ENCODE data around the gene PTAR1.

Gene PTAR1

DNA sequence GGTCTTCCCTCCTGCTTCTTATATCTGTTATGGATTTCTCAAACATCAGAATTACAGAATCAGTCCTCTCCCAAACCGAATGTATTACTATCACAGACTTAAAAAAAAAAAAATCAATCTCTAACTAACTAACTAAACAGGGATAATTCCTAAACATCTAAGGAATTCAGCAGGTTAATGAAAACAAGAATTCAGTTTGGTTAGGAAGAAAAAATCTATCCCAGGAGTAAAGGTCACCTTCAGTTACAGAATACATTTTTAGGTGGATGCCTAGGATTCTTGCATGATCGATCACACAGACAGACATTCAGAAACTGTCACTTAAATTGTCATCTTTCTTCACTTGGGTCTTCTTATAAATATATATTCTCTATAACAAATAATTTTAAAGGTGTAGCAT lies 11.5 kb downstream of the PTAR1 start:
- Histone ChIP-seq H3K27me3 (ENCODE audit: insufficient read depth, poor library complexity, severe bottlenecking) (no peaks in the 10 kb centered on the region), H3K4me3 (replicated peaks; ENCODE audit: insufficient read depth, low read length) (no peak overlapping the region), H3K27ac (replicated peaks) (no peak overlapping the region)
- no peak for DNase-seq (ENCODE audit: low read depth in 1 of 2, low spot score in 1 of 2)
- TF ChIP-seq CTCF (IDR thresholded peaks at IDR 0.05; ENCODE audit: insufficient read depth, low read length) (no peak), POLR2AphosphoS5 (IDR thresholded peaks at IDR 0.05; ENCODE audit: low read depth) (no peak), SPI1 (IDR thresholded peaks at IDR 0.05; ENCODE audit: borderline replicate concordance, low read depth) (no peak), GABPA (IDR thresholded peaks at IDR 0.05; ENCODE audit: low read depth) (no peak)
- TF ChIP-seq, protein P1, sequence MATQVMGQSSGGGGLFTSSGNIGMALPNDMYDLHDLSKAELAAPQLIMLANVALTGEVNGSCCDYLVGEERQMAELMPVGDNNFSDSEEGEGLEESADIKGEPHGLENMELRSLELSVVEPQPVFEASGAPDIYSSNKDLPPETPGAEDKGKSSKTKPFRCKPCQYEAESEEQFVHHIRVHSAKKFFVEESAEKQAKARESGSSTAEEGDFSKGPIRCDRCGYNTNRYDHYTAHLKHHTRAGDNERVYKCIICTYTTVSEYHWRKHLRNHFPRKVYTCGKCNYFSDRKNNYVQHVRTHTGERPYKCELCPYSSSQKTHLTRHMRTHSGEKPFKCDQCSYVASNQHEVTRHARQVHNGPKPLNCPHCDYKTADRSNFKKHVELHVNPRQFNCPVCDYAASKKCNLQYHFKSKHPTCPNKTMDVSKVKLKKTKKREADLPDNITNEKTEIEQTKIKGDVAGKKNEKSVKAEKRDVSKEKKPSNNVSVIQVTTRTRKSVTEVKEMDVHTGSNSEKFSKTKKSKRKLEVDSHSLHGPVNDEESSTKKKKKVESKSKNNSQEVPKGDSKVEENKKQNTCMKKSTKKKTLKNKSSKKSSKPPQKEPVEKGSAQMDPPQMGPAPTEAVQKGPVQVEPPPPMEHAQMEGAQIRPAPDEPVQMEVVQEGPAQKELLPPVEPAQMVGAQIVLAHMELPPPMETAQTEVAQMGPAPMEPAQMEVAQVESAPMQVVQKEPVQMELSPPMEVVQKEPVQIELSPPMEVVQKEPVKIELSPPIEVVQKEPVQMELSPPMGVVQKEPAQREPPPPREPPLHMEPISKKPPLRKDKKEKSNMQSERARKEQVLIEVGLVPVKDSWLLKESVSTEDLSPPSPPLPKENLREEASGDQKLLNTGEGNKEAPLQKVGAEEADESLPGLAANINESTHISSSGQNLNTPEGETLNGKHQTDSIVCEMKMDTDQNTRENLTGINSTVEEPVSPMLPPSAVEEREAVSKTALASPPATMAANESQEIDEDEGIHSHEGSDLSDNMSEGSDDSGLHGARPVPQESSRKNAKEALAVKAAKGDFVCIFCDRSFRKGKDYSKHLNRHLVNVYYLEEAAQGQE (IDR thresholded peaks at IDR 0.05; ENCODE audit: insufficient replicate concordance, low read depth), result no peak

DNA sequence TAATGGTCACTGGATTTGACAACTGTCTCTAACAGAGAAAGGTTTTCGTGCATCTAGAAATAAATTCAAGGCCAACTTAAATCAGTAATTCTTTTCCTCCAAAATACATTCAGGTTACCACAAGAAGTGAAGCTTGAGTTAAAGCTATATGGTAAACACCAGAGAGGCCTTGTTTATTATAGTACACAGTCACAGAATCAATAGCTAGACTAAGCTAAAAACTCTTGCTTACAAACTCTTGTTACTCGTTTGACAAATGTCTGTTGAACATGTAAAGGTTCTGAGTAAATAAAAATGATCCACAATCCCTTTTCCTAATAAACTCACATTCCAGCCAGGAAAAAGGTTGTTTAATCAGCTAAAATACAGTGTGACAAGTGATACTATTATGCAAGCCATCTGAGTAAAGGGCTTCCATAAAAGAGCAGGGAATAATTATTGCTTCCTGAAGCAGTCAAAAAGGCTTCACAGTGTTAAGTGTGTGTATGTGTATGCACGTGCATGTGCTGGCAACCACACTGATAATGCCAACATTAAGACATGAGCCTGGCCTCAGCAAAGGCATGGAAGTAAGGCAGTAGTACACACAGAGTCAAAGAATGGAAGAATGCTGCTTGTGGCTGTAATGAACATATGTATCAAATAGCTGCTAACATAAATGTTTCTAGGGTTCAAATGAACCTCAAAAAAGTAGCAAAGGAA lies 12.8 kb downstream of the PTAR1 start:
- no peak for DNase-seq (ENCODE audit: low read depth in 1 of 2, low spot score in 1 of 2)
- H3K4me3 ChIP-seq (replicated peaks; ENCODE audit: insufficient read depth, low read length), result no peak overlapping the region
- no peak for TF ChIP-seq POLR2AphosphoS5 (IDR thresholded peaks at IDR 0.05; ENCODE audit: low read depth)
- no peak for TF ChIP-seq CTCF (IDR thresholded peaks at IDR 0.05; ENCODE audit: insufficient read depth, low read length)
- TF ChIP-seq SPI1 (IDR thresholded peaks at IDR 0.05; ENCODE audit: borderline replicate concordance, low read depth), result no peak
- TF ChIP-seq, protein P1 (IDR thresholded peaks at IDR 0.05; ENCODE audit: insufficient replicate concordance, low read depth), result no peak
- no peak for TF ChIP-seq GABPA (IDR thresholded peaks at IDR 0.05; ENCODE audit: low read depth)
- no peaks in the 10 kb centered on the region for H3K27me3 ChIP-seq (ENCODE audit: insufficient read depth, poor library complexity, severe bottlenecking)
- peak overlapping the region; percentile 67 for H3K27ac ChIP-seq (replicated peaks)

GRCh38 chr9:69745716-69746437 lies 13.9 kb downstream of the PTAR1 start:
- TF ChIP-seq POLR2AphosphoS5 (IDR thresholded peaks at IDR 0.05; ENCODE audit: low read depth) (no peak), SPI1 (IDR thresholded peaks at IDR 0.05; ENCODE audit: borderline replicate concordance, low read depth) (no peak), GABPA (IDR thresholded peaks at IDR 0.05; ENCODE audit: low read depth) (no peak), CTCF (IDR thresholded peaks at IDR 0.05; ENCODE audit: insufficient read depth, low read length) (no peak)
- TF ChIP-seq, protein P1 (IDR thresholded peaks at IDR 0.05; ENCODE audit: insufficient replicate concordance, low read depth), result no peak
- no peaks in the 10 kb centered on the region for H3K27me3 ChIP-seq (ENCODE audit: insufficient read depth, poor library complexity, severe bottlenecking)
- DNase-seq (ENCODE audit: low read depth in 1 of 2, low spot score in 1 of 2), result peak in 1 of 2 experiments; percentile 28
- H3K4me3 ChIP-seq (replicated peaks; ENCODE audit: insufficient read depth, low read length), result no peak overlapping the region
- peak overlapping the region; percentile 67 for H3K27ac ChIP-seq (replicated peaks)
